PC-9 (cell line): ENCODE data around the gene EXOC4.

ENCODE experiments used
- EZH2 ChIP-seq: fragments of 200-600 bp; sonication (generic); IDR thresholded peaks from 2 replicates; pipeline ENCODE4 v1.8.0; 2017; ENCODE audit warnings: antibody characterized with exemption, low read depth
- TF ChIP-seq, protein P1 (sequence below): fragments of 200-600 bp; sonication (generic); conservative IDR thresholded peaks from 2 replicates; pipeline ENCODE4 v1.6.1; 2017; ENCODE audit warnings: mixed run types, antibody characterized with exemption, mild to moderate bottlenecking, moderate library complexity

DNA sequence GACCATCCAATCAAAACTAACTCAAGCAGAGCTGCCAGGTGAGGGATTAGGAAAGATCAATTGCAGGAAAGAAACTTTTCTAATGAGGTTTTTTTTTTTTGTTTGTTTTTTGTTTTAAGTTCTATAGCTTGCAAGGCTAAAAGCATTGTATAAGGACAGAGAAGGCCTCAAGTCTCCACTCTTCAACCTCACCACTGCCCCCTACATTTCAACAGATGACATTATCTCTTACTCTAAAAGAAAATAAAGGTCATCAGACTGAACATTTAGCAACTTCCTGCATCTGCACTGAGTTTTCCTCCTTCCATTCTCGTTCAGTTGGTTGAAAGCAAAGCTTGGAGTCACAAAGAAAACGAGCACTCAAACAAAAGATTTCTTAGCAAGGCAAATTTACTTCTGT, 45.2 kb upstream of the EXOC4 start:
- TF ChIP-seq, protein P1, sequence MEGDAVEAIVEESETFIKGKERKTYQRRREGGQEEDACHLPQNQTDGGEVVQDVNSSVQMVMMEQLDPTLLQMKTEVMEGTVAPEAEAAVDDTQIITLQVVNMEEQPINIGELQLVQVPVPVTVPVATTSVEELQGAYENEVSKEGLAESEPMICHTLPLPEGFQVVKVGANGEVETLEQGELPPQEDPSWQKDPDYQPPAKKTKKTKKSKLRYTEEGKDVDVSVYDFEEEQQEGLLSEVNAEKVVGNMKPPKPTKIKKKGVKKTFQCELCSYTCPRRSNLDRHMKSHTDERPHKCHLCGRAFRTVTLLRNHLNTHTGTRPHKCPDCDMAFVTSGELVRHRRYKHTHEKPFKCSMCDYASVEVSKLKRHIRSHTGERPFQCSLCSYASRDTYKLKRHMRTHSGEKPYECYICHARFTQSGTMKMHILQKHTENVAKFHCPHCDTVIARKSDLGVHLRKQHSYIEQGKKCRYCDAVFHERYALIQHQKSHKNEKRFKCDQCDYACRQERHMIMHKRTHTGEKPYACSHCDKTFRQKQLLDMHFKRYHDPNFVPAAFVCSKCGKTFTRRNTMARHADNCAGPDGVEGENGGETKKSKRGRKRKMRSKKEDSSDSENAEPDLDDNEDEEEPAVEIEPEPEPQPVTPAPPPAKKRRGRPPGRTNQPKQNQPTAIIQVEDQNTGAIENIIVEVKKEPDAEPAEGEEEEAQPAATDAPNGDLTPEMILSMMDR: 0 out of 2 replicates have a peak, but pooled peaks have one; percentile 28
- TF ChIP-seq EZH2: no peak
